Measurements from ENCODE around the gene AGBL3.

Gene AGBL3

DNA sequence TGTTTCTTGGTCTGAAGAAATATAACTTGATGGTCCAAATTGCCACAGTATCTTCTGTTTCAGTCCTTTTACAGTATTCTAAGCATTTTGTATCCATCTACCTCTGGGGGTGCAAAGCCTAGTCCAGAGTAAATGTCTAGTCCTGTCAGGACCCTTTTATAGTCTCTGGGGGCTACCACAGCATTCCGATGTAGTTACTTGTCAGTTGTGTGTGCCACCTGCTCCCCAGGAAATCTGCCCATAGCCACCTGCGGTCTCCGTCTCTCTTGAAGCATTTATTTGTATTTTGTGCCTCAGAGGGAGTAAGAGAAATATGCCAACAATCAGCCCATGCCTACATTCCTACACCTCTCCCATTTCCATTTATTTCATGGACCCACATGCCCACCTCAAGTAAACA lies 12.8 kb downstream of the AGBL3 start:
- no peak overlapping the region for H3K4me3 ChIP-seq (ENCODE audit: low read length)
- H3K27me3 ChIP-seq (ENCODE audit: control insufficient read depth, low read length): no peaks in the 10 kb centered on the region
- no peaks in the 10 kb centered on the region for H3K79me2 ChIP-seq (ENCODE audit: control insufficient read depth, low read length)
- no peak overlapping the region for H3K27ac ChIP-seq (ENCODE audit: low read depth, low read length)
- H3K4me2 ChIP-seq (ENCODE audit: low read length): no peak overlapping the region
- no peak for TF ChIP-seq EZH2phosphoT487 (IDR thresholded peaks at IDR 0.05; ENCODE audit: borderline replicate concordance, low read length)
- H3K9me3 ChIP-seq (ENCODE audit: control insufficient read depth, insufficient read depth, low read length): no peaks in the 10 kb centered on the region
- no peaks in the 10 kb centered on the region for H4K20me1 ChIP-seq (ENCODE audit: control insufficient read depth, insufficient read depth, low read depth, low read length)
- H3K36me3 ChIP-seq (ENCODE audit: control insufficient read depth, low read length): peaks cover 29% of the 10 kb centered on the region
- H3K9me2 ChIP-seq (replicated peaks; ENCODE audit: control insufficient read depth, low read length): no peaks in the 10 kb centered on the region
- no peaks in the 10 kb centered on the region for H3F3A ChIP-seq (ENCODE audit: control insufficient read depth, insufficient read depth)
- H3K4me1 ChIP-seq (ENCODE audit: control insufficient read depth, low read length): no peaks in the 10 kb centered on the region

DNA sequence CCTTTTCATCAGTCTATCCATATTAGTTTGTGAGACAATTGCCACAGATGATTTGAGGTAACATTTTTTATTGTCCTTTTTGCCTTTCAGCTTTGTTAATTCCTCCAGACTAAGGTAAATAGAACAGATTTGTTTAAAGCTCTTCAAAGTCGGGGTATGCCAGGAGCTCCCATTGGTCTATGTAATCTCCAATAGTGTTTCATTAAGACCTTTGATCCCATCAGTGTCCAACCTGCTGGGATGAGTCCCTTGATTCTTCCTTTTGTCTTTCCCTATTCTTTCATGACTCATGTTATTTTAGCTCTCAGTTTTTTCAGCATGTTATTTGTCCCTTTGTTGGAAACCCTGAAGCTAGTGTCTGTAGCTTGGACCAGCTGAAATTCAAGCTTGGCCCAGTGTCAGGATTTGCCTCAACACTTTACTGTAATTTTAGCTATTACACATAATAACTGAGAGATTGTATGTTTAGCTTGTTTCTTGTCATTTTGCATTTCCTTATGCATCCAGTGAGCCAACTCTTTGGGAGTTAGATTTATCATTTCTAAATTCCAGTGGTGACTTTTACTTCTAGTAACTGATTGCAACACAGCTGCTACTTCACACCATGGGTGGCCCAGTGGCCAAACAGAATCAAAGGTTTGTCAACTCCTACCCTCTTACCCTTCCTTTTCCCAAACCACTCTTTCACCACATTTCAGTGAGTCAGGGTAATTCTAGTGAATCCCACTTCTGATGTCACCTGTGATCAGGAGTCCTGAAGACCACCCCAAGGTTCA lies 15.3 kb downstream of the AGBL3 start:
- no peak overlapping the region for H3K4me2 ChIP-seq (ENCODE audit: low read length)
- H3K27me3 ChIP-seq (ENCODE audit: control insufficient read depth, low read length): no peaks in the 10 kb centered on the region
- H3K79me2 ChIP-seq (ENCODE audit: control insufficient read depth, low read length): no peaks in the 10 kb centered on the region
- no peak overlapping the region for H3K27ac ChIP-seq (ENCODE audit: low read depth, low read length)
- no peaks in the 10 kb centered on the region for H3F3A ChIP-seq (ENCODE audit: control insufficient read depth, insufficient read depth)
- H3K9me2 ChIP-seq (replicated peaks; ENCODE audit: control insufficient read depth, low read length): no peaks in the 10 kb centered on the region
- no peaks in the 10 kb centered on the region for H4K20me1 ChIP-seq (ENCODE audit: control insufficient read depth, insufficient read depth, low read depth, low read length)
- no peaks in the 10 kb centered on the region for H3K4me1 ChIP-seq (ENCODE audit: control insufficient read depth, low read length)
- H3K9me3 ChIP-seq (ENCODE audit: control insufficient read depth, insufficient read depth, low read length): no peaks in the 10 kb centered on the region
- peaks cover 8% of the 10 kb centered on the region; the same call in 1 of the 2 replicates for H3K36me3 ChIP-seq (ENCODE audit: control insufficient read depth, low read length)
- TF ChIP-seq EZH2phosphoT487 (IDR thresholded peaks at IDR 0.05; ENCODE audit: borderline replicate concordance, low read length): no peak
- TF ChIP-seq, protein P1, sequence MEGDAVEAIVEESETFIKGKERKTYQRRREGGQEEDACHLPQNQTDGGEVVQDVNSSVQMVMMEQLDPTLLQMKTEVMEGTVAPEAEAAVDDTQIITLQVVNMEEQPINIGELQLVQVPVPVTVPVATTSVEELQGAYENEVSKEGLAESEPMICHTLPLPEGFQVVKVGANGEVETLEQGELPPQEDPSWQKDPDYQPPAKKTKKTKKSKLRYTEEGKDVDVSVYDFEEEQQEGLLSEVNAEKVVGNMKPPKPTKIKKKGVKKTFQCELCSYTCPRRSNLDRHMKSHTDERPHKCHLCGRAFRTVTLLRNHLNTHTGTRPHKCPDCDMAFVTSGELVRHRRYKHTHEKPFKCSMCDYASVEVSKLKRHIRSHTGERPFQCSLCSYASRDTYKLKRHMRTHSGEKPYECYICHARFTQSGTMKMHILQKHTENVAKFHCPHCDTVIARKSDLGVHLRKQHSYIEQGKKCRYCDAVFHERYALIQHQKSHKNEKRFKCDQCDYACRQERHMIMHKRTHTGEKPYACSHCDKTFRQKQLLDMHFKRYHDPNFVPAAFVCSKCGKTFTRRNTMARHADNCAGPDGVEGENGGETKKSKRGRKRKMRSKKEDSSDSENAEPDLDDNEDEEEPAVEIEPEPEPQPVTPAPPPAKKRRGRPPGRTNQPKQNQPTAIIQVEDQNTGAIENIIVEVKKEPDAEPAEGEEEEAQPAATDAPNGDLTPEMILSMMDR (IDR thresholded peaks at IDR 0.05; ENCODE audit: low read depth, low read length, poor library complexity, severe bottlenecking): no peak
- H3K4me3 ChIP-seq (ENCODE audit: low read length): no peak overlapping the region

DNA sequence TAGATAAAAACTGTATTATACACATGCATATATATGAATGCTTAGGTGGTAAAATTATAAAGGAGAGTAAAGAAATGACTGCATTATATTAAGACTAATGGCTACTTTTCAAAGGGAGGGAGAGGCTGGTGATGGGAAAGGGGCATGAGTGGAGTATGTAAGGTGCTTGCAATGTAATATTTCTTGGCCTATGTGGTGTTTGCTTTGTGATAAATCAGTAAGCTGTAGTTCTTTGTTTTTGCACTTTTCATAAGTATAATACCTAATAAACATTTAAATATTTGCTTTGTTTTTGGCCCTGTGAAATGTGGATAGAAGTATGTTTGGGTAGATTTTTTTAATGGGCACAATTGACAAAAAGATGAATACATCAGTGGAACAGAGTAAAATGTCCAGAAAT lies 25.9 kb downstream of the AGBL3 start:
- Histone ChIP-seq H3K4me1 (ENCODE audit: control insufficient read depth, low read length) (no peaks in the 10 kb centered on the region), H3K9me2 (replicated peaks; ENCODE audit: control insufficient read depth, low read length) (no peaks in the 10 kb centered on the region), H3K27ac (ENCODE audit: low read depth, low read length) (no peak overlapping the region), H3K9me3 (ENCODE audit: control insufficient read depth, insufficient read depth, low read length) (no peaks in the 10 kb centered on the region), H3K27me3 (ENCODE audit: control insufficient read depth, low read length) (no peaks in the 10 kb centered on the region), H3K36me3 (ENCODE audit: control insufficient read depth, low read length) (no peaks in the 10 kb centered on the region), H3F3A (ENCODE audit: control insufficient read depth, insufficient read depth) (no peaks in the 10 kb centered on the region), H4K20me1 (ENCODE audit: control insufficient read depth, insufficient read depth, low read depth, low read length) (no peaks in the 10 kb centered on the region), H3K79me2 (ENCODE audit: control insufficient read depth, low read length) (no peaks in the 10 kb centered on the region), H3K4me3 (ENCODE audit: low read length) (no peak overlapping the region), H3K4me2 (ENCODE audit: low read length) (no peak overlapping the region)
- TF ChIP-seq EZH2phosphoT487 (IDR thresholded peaks at IDR 0.05; ENCODE audit: borderline replicate concordance, low read length): no peak
- TF ChIP-seq, protein P1 (IDR thresholded peaks at IDR 0.05; ENCODE audit: low read depth, low read length, poor library complexity, severe bottlenecking): no peak

DNA sequence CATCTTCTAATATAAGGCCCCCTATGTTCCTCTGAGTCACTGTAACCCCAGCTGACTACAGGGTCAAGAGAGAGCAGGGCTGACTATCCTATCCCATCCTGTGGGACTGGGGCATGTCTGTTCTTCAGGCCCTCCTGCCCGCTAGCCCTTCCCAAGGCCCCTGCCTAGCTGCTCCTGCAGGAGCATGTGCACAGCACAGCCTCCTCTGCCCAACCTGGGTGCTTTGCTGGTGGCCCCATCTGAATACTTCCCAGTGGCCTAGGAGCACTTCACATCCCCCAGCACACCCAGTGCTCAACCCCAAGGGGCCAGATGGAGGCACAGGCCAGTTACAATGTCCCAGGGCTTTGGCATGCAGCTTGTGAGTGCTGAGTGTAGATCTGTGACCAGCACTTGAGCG lies 37.3 kb downstream of the AGBL3 start:
- H3K79me2 ChIP-seq (ENCODE audit: control insufficient read depth, low read length): no peaks in the 10 kb centered on the region
- H3K36me3 ChIP-seq (ENCODE audit: control insufficient read depth, low read length): no peaks in the 10 kb centered on the region
- H3K9me2 ChIP-seq (replicated peaks; ENCODE audit: control insufficient read depth, low read length): no peaks in the 10 kb centered on the region
- TF ChIP-seq EZH2phosphoT487 (IDR thresholded peaks at IDR 0.05; ENCODE audit: borderline replicate concordance, low read length): no peak
- TF ChIP-seq, protein P1 (IDR thresholded peaks at IDR 0.05; ENCODE audit: low read depth, low read length, poor library complexity, severe bottlenecking): no peak
- no peaks in the 10 kb centered on the region for H3K9me3 ChIP-seq (ENCODE audit: control insufficient read depth, insufficient read depth, low read length)
- no peak overlapping the region for H3K4me2 ChIP-seq (ENCODE audit: low read length)
- no peaks in the 10 kb centered on the region for H3K4me1 ChIP-seq (ENCODE audit: control insufficient read depth, low read length)
- H3K27me3 ChIP-seq (ENCODE audit: control insufficient read depth, low read length): no peaks in the 10 kb centered on the region
- no peak overlapping the region for H3K4me3 ChIP-seq (ENCODE audit: low read length)
- H3K27ac ChIP-seq (ENCODE audit: low read depth, low read length): no peak overlapping the region
- H4K20me1 ChIP-seq (ENCODE audit: control insufficient read depth, insufficient read depth, low read depth, low read length): no peaks in the 10 kb centered on the region
- no peaks in the 10 kb centered on the region for H3F3A ChIP-seq (ENCODE audit: control insufficient read depth, insufficient read depth)

All from DOHH2 (cell line).